Liver (tissue), 3 donors: ENCODE measurements around the gene DPAGT1.

Source experiments
- ATF3 ChIP-seq: IDR thresholded peaks from 2 replicates; pipeline ENCODE4 v1.6.1; 2016; ENCODE audit warnings: antibody characterized with exemption
- CTCF ChIP-seq: fragments of 150-350 bp; IDR thresholded peaks from 2 replicates; pipeline ENCODE4 v1.5.1; 2017; ENCODE audit warnings: improper control_type of control experiment, low read depth, low read length; ENCODE audit not compliant: missing input control
- EGR1 ChIP-seq, 2 donors: IDR thresholded peaks; 2 replicates each; pipeline ENCODE4 v1.6.1; 2016 to 2018; ENCODE audit warnings: antibody characterized with exemption in 2 of 2, low read depth in 2 of 2
- FOXA1 ChIP-seq: IDR thresholded peaks from 2 replicates; pipeline ENCODE4 v1.6.1; 2016; ENCODE audit warnings: antibody characterized with exemption
- FOXA2 ChIP-seq: IDR thresholded peaks from 2 replicates; pipeline ENCODE4 v1.6.1; 2016; ENCODE audit warnings: antibody characterized with exemption
- JUND ChIP-seq, 2 donors: IDR thresholded peaks; 2 replicates each; pipeline ENCODE4 v1.6.1; 2016; ENCODE audit warnings: antibody characterized with exemption in 2 of 2
- MAX ChIP-seq: IDR thresholded peaks from 2 replicates; pipeline ENCODE4 v1.6.1; 2016; ENCODE audit warnings: antibody characterized with exemption
- RAD21 ChIP-seq, 2 donors: IDR thresholded peaks; 2 replicates each; pipeline ENCODE4 v1.6.1; 2016; ENCODE audit warnings: antibody characterized with exemption in 2 of 2, mild to moderate bottlenecking in 2 of 2
- REST ChIP-seq: IDR thresholded peaks from 2 replicates; pipeline ENCODE4 v1.6.1; 2016; ENCODE audit warnings: antibody characterized with exemption, mild to moderate bottlenecking
- RXRA ChIP-seq, 2 donors: IDR thresholded peaks; 2 replicates each; pipeline ENCODE4 v1.6.1; 2017 to 2018; ENCODE audit warnings: antibody characterized with exemption in 2 of 2, mild to moderate bottlenecking in 1 of 2
- SP1 ChIP-seq: IDR thresholded peaks from 2 replicates; pipeline ENCODE4 v1.6.1; 2018; ENCODE audit warnings: antibody characterized with exemption, mild to moderate bottlenecking
- TAF1 ChIP-seq: conservative IDR thresholded peaks from 2 replicates; pipeline ENCODE4 v1.6.1; 2016; ENCODE audit warnings: antibody characterized with exemption, mild to moderate bottlenecking
- YY1 ChIP-seq: IDR thresholded peaks from 2 replicates; pipeline ENCODE4 v1.6.1; 2016; ENCODE audit warnings: antibody characterized with exemption, mild to moderate bottlenecking
- ZBTB33 ChIP-seq: IDR thresholded peaks from 2 replicates; pipeline ENCODE4 v1.6.1; 2016; ENCODE audit warnings: antibody characterized with exemption
- donor health status: healthy.
- donor health status: healthy.

GRCh38 chr11:119055901-119056300 is 45.8 kb downstream of the DPAGT1 start:
- TF ChIP-seq CTCF: no peak
- no peak for TF ChIP-seq YY1
- no peak for TF ChIP-seq ATF3
- TF ChIP-seq FOXA1: no peak
- peak in 1 of 2 donors; percentile 19 for TF ChIP-seq RAD21 (IDR thresholded peaks at IDR 0.05)
- no peak for TF ChIP-seq REST
- no peak for TF ChIP-seq EGR1 (IDR thresholded peaks at IDR 0.05; ENCODE audit: low read depth in 2 of 2)
- no peak for TF ChIP-seq MAX
- TF ChIP-seq JUND (IDR thresholded peaks at IDR 0.05): no peak
- TF ChIP-seq SP1: no peak
- no peak for TF ChIP-seq TAF1
- no peak for TF ChIP-seq FOXA2
- no peak for TF ChIP-seq ZBTB33
- no peak for TF ChIP-seq RXRA (IDR thresholded peaks at IDR 0.05)
